ENCODE measurements around the gene NKAIN4. TPM values are rescaled to one million over a fixed set of nuclear protein-coding genes. Genes with fewer than 3 reads are reported as not detected.
"Not testable (repeated sequence)": the region's sequence is repeated elsewhere in the genome, so short reads cannot be mapped to it uniquely, and the experiment has no call there.

The NKAIN4 gene
- total and polyA plus RNA-seq, 2 donors (not counting 1 experiment from before 2014, with no cell fraction given), result not detected

DNA sequence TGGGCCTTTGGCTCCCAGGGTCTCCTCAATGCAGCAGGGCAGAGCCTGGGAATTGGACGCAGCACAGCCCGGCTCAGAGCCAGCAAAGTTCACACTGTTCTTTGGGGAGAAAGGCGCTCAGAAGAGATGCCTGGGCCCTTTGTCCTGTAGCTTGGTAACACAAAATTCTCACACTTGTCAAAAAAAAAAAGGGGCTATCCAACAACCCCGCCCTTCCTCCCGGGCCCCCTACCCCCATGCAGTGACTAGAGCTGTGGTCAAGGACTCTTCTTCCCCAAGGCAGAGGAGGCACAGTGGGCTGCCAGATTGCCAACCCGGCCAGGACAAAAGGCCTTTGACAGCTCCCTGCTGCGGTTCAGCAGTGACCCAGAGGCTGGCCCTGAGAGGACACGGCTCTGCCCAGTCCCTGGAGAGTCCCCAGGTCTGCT is 2.0 kb downstream of the NKAIN4 start:
- Histone ChIP-seq H3K27me3 (replicated peaks in 1 of 4; ENCODE audit: control extremely low read depth in 1 of 4, control insufficient read depth in 3 of 4, insufficient read depth in 4 of 4, low read length in 3 of 4) (peaks cover 0 to 57% (median 15%) of the 10 kb centered on the region in 4 experiments), H3K4me2 (replicated peaks; ENCODE audit: low read depth, low read length, poor library complexity, severe bottlenecking) (no peak overlapping the region), H3K27ac (ENCODE audit: low read length in 2 of 2) (no peak overlapping the region), H3K4me1 (ENCODE audit: control insufficient read depth in 2 of 2, insufficient read depth in 2 of 2, low read length in 2 of 2) (peaks cover 8 to 11% of the 10 kb centered on the region in 2 donors), H2AFZ (ENCODE audit: insufficient read depth, low read depth, low read length, poor library complexity, severe bottlenecking) (no peak overlapping the region), H3K4me3 (ENCODE audit: control extremely low read depth in 1 of 5, extremely low read depth in 1 of 5, insufficient read depth in 1 of 5, low read depth in 2 of 5, low read length in 4 of 5) (no peak overlapping the region), H3K79me2 (ENCODE audit: control insufficient read depth, insufficient read depth, low read length) (no peaks in the 10 kb centered on the region), H4K20me1 (ENCODE audit: control insufficient read depth, insufficient read depth, low read length, poor library complexity, severe bottlenecking) (no peaks in the 10 kb centered on the region), H3K9me3 (ENCODE audit: control extremely low read depth in 1 of 3, control insufficient read depth in 2 of 3, insufficient read depth in 1 of 3, low read length in 2 of 3) (no peaks in the 10 kb centered on the region), H3K9ac (ENCODE audit: low read length) (no peak overlapping the region), H3K36me3 (replicated peaks in 1 of 2; ENCODE audit: control extremely low read depth in 1 of 2, control insufficient read depth in 1 of 2, extremely low read depth in 1 of 2, insufficient read depth in 2 of 2, low read length in 1 of 2) (no peaks in the 10 kb centered on the region)
- ChIA-PET POLR2A (interaction anchor here (0.7 kb wide), 1 partner anchor 1000 kb away, joined by 3 read pairs; no protein-coding TSS in a partner anchor), CTCF (no interaction called here)
- intact Hi-C loops (cut with micrococcal nuclease), result no loop called here
- H3K4me1 Mint-ChIP-seq, result peaks cover 10% of the 10 kb centered on the region
- 81% methylated on average over 6 of the region's 8 CpGs for WGBS (ENCODE audit: insufficient coverage)
- H3K27me3 Mint-ChIP-seq, result peaks cover 48% of the 10 kb centered on the region
- no peak for ATAC-seq (ENCODE audit: low read depth)
- no peak for TF ChIP-seq EZH2 (IDR thresholded peaks at IDR 0.05; ENCODE audit: borderline replicate concordance, insufficient read depth, low read depth, low read length, poor library complexity, severe bottlenecking)
- TF ChIP-seq, protein P1, sequence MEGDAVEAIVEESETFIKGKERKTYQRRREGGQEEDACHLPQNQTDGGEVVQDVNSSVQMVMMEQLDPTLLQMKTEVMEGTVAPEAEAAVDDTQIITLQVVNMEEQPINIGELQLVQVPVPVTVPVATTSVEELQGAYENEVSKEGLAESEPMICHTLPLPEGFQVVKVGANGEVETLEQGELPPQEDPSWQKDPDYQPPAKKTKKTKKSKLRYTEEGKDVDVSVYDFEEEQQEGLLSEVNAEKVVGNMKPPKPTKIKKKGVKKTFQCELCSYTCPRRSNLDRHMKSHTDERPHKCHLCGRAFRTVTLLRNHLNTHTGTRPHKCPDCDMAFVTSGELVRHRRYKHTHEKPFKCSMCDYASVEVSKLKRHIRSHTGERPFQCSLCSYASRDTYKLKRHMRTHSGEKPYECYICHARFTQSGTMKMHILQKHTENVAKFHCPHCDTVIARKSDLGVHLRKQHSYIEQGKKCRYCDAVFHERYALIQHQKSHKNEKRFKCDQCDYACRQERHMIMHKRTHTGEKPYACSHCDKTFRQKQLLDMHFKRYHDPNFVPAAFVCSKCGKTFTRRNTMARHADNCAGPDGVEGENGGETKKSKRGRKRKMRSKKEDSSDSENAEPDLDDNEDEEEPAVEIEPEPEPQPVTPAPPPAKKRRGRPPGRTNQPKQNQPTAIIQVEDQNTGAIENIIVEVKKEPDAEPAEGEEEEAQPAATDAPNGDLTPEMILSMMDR (IDR thresholded peaks at IDR 0.05), result no peak
- no peaks in the 10 kb centered on the region for H3K9me3 Mint-ChIP-seq (ENCODE audit: insufficient read depth)
- no peak overlapping the region for H3K27ac Mint-ChIP-seq
- H3K4me3 Mint-ChIP-seq, result no peak overlapping the region
- DNase-seq, result no peak

DNA sequence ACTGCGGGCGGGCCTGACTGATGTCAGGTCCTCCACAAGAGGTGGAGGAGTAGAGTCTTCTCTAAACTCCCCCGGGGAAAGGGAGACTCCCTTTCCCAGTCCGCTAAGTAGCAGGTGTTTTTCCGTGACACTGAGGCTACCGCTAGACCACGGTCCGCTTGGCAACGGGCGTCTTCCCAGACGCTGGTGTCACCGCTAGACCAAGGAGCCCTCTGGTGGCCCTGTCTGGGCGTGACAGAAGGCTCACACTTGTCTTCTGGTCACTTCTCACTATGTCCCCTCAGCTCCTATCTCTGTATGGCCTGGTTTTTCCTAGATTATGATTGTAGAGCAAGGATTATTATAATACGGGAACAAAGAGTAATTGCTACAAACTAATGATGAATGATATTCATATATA is 2.9 kb downstream of the NKAIN4 start:
- H3K9me3 ChIP-seq (ENCODE audit: control extremely low read depth in 1 of 3, control insufficient read depth in 2 of 3, insufficient read depth in 1 of 3, low read length in 2 of 3); intact Hi-C loops (cut with micrococcal nuclease); POLR2A ChIA-PET; H3K79me2 ChIP-seq (ENCODE audit: control insufficient read depth, insufficient read depth, low read length); DNase-seq; H2AFZ ChIP-seq (ENCODE audit: insufficient read depth, low read depth, low read length, poor library complexity, severe bottlenecking); H4K20me1 ChIP-seq (ENCODE audit: control insufficient read depth, insufficient read depth, low read length, poor library complexity, severe bottlenecking); H3K4me3 ChIP-seq (ENCODE audit: control extremely low read depth in 1 of 5, extremely low read depth in 1 of 5, insufficient read depth in 1 of 5, low read depth in 2 of 5, low read length in 4 of 5); ATAC-seq (ENCODE audit: low read depth); H3K4me3 Mint-ChIP-seq; H3K9me3 Mint-ChIP-seq (ENCODE audit: insufficient read depth); H3K9ac ChIP-seq (ENCODE audit: low read length); H3K4me2 ChIP-seq (replicated peaks; ENCODE audit: low read depth, low read length, poor library complexity, severe bottlenecking); H3K27ac ChIP-seq (ENCODE audit: low read length in 2 of 2); H3K36me3 ChIP-seq (replicated peaks in 1 of 2; ENCODE audit: control extremely low read depth in 1 of 2, control insufficient read depth in 1 of 2, extremely low read depth in 1 of 2, insufficient read depth in 2 of 2, low read length in 1 of 2); H3K4me1 Mint-ChIP-seq; CTCF ChIA-PET: not testable (repeated sequence)
- Histone ChIP-seq H3K27me3 (replicated peaks in 1 of 4; ENCODE audit: control extremely low read depth in 1 of 4, control insufficient read depth in 3 of 4, insufficient read depth in 4 of 4, low read length in 3 of 4) (peaks cover 0 to 58% (median 16%) of the 10 kb centered on the region in 4 experiments), H3K4me1 (ENCODE audit: control insufficient read depth in 2 of 2, insufficient read depth in 2 of 2, low read length in 2 of 2) (peaks cover 13 to 15% of the 10 kb centered on the region in 2 donors)
- TF ChIP-seq, protein P1 (IDR thresholded peaks at IDR 0.05), result peak; percentile 14
- Mint-ChIP-seq H3K27me3 (peaks cover 40% of the 10 kb centered on the region), H3K27ac (peak overlapping the region; percentile 59)
- WGBS (ENCODE audit: insufficient coverage), result 20% methylated on average over 7 of the region's 14 CpGs
